ENCODE measurements around the gene TOR2A.
A peak's percentile ranks its signal among the peaks of the same experiment; 100 is the strongest.

The TOR2A gene

DNA sequence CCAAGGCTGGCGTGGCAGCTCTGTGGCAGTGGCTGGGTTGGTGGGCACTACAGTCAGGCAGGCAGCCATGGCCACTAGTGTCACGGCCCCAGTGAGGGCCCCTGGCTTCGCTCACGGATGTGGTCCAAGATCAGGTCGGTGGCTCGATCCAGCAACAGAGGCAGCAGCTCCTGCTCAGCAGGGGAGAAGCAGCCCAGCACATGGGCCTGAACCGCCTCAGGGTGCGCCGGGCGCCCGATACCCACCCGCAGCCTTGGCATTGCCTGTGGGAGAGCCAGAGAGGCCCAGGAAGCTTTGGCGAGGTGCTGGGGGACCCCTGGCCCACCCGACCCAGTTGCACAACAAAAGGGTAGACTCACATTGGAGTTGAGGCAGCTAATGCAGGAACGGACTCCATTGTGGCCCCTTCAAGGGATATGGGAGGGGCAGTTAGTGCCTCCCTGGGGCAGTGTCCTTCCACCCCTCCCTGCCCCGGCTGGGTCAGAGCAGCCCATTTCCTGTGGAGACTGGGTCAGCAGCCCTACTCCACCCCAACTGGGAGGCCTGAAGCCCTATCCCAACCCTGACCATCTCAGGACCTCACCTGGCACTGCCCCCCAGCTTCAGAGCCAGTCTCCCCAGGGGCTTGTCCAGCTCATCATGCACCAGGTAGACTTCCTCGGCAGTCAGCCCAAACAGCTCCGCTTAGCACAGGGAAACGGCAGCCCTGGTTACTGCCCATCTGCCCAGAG, 20.9 kb downstream of the TOR2A start:
- no peak for TF ChIP-seq POLR2AphosphoS5 (IDR thresholded peaks at IDR 0.05; ENCODE audit: low read depth, low read length)
- TF ChIP-seq TAF1 (IDR thresholded peaks at IDR 0.05; ENCODE audit: borderline replicate concordance, low read depth, low read length): no peak
- TF ChIP-seq POLR2A (IDR thresholded peaks at IDR 0.05; ENCODE audit: low read depth, low read length): no peak
- DNase-seq (ENCODE audit: insufficient read length) (no peak), FAIRE-seq (no peak)

DNA sequence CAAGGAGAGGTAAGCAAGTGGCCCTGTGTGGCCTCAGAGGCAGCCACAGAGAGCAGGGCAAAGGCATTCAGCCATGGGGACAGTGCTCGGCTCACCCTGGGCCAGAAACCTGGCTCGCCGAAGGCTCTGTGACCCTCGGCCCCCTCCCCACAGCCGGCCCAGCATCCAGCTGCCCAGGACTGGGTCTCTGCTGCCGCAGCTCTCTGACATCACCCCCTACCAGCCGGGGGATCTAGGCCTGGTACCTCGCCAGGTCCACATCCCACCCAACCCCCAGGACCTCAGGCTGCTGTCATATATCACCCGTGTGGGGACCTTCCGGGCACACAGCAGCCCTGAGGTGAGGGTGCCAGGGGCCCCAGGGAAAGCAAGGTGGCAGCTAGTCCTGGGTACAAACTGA, 22.2 kb downstream of the TOR2A start:
- FAIRE-seq (no peak), DNase-seq (ENCODE audit: insufficient read length) (no peak)
- no peak for TF ChIP-seq POLR2AphosphoS5 (IDR thresholded peaks at IDR 0.05; ENCODE audit: low read depth, low read length)

DNA sequence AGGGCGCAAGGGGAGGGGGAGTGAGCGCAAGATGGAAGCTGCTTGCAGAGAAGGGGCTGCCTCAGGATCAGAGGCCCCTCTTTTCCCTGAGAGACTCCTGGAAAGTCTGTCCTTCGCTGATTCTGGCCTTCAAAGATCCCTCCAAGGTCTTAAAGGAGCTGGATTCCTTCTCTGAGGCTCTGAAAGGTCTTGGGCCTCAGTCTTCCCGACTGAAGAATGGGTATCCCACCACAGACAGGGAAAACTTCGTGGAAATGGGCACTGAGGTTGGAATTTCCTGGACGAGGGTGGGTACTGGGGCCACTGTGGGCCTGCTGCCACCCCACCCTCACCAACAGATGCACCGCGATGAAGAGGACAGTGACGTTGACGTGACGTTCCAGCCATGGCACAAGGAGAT, 22.7 kb downstream of the TOR2A start:
- DNase-seq (ENCODE audit: insufficient read length): no peak
- TF ChIP-seq POLR2A (IDR thresholded peaks at IDR 0.05; ENCODE audit: low read depth, low read length) (no peak), TAF1 (IDR thresholded peaks at IDR 0.05; ENCODE audit: borderline replicate concordance, low read depth, low read length) (no peak), POLR2AphosphoS5 (IDR thresholded peaks at IDR 0.05; ENCODE audit: low read depth, low read length) (no peak)
- FAIRE-seq: no peak

DNA sequence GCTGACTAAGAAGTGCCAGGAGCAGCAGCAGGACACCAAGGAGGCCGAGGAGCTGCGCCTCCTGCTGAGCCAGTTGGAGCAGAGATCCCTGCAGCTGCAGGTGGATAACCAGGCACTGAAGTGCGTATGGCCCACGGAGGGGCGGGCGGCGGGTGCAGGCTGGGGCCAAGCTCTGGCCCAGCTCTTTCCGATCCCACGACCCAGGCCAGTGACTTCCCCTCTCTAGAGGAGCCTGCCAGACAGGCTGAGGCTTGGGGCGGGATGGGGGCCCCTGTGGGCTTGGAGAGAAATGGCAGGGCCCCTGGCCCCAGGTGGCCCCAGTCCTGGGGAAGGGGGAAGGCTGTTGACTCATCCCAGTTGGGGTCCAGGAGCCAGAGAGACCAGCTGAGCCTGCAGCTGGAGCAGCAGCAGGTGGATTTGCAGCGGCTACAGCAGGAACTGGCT, 23.2 kb downstream of the TOR2A start:
- TF ChIP-seq POLR2AphosphoS5 (IDR thresholded peaks at IDR 0.05; ENCODE audit: low read depth, low read length) (no peak), TAF1 (IDR thresholded peaks at IDR 0.05; ENCODE audit: borderline replicate concordance, low read depth, low read length) (no peak), POLR2A (IDR thresholded peaks at IDR 0.05; ENCODE audit: low read depth, low read length) (no peak)
- DNase-seq (ENCODE audit: insufficient read length) (no peak), FAIRE-seq (no peak)

DNA sequence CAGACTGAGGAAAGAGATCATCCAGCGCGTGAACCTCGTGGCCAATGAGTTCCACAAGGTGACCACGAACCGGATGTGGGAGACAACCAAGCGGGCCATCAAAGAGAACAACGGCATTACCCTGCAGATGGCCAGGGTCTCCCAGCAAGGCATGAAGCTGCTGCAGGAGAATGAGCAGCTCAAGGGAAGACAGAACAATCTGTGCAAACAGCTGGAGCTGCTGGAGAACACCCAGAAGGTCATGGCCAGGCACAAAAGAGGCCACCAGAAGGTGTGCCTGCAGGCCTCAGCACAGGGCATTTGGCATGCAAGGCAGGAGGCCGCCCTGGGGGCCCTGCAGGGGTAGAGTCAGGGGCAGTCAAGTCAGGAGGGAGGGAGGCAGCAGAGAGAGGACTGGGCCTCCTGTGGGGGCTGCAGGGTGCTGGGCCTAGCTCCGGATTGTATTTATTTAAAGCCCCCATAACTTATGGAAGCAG, 23.8 kb downstream of the TOR2A start:
- no peak for DNase-seq (ENCODE audit: insufficient read length)

DNA sequence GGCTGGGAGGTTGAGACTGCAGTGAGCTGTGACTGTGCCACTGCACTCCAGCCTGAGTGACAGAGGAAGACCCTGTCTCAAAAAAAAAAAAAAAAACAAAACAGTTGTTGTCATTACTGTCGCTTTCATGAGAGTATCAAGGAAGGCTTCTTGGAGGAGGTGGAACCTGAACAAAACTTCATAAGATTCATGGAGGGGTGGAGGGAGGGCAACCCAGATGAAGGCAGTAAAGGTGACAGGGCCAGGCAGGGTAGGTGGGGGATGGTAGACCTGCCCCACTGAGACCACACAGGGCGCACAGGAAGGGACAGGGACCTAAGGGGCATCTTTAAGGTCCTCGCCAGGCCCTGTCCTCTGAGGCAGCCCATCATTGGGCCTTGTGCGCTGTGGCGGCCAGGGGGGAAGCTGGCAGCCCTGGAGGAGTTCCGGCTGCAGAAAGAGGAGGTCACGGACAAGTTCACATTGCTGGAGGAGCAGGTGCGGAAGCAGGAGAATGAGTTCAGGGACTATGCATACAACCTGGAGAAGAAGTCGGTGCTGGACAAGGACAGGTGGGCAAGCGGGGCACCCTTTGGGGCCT, 24.8 kb downstream of the TOR2A start:
- no peak for FAIRE-seq
- TF ChIP-seq POLR2A (IDR thresholded peaks at IDR 0.05; ENCODE audit: low read depth, low read length): no peak
- TF ChIP-seq TAF1 (IDR thresholded peaks at IDR 0.05; ENCODE audit: borderline replicate concordance, low read depth, low read length): no peak
- TF ChIP-seq POLR2AphosphoS5 (IDR thresholded peaks at IDR 0.05; ENCODE audit: low read depth, low read length): no peak
- DNase-seq (ENCODE audit: insufficient read length): no peak

More for the DNA sequence above, 23.8 kb downstream of the TOR2A start:
- no peak for TF ChIP-seq TAF1 (IDR thresholded peaks at IDR 0.05; ENCODE audit: borderline replicate concordance, low read depth, low read length)
- no peak for TF ChIP-seq POLR2A (IDR thresholded peaks at IDR 0.05; ENCODE audit: low read depth, low read length)
- TF ChIP-seq POLR2AphosphoS5 (IDR thresholded peaks at IDR 0.05; ENCODE audit: low read depth, low read length): no peak
- FAIRE-seq: no peak

DNA sequence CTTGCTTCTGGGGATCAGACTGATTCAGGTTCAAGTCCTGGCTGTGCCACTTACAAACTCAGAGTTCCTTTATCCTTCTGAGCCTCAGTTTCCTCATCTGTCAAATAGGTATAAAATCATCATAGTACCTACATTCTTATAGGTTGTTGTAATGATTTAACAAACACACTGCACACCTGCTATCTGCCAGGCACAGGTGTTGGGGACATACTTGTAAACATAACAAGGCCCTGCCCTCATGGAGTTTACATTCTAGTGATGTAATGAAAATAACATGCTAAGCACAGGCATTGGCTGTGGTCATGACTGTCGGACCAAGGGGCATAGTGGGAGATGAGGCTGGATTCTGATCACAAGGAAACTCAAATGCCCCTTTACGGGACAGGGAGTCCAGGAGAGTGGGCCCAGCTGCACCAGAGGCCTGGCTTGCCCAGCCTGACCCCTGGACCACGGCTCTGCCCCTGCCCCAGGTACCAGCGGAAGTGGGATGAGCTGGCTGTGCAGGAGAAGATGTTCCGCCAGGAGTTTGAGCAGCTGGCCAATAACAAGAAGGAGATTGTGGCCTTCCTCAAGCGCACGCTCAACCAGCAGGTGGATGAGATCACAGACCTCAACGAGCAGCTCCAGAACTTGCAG, 26.0 kb downstream of the TOR2A start:
- DNase-seq (ENCODE audit: insufficient read length) (no peak), FAIRE-seq (no peak)
- no peak for TF ChIP-seq POLR2AphosphoS5 (IDR thresholded peaks at IDR 0.05; ENCODE audit: low read depth, low read length)
- TF ChIP-seq TAF1 (IDR thresholded peaks at IDR 0.05; ENCODE audit: borderline replicate concordance, low read depth, low read length): no peak
- TF ChIP-seq POLR2A (IDR thresholded peaks at IDR 0.05; ENCODE audit: low read depth, low read length): no peak

DNA sequence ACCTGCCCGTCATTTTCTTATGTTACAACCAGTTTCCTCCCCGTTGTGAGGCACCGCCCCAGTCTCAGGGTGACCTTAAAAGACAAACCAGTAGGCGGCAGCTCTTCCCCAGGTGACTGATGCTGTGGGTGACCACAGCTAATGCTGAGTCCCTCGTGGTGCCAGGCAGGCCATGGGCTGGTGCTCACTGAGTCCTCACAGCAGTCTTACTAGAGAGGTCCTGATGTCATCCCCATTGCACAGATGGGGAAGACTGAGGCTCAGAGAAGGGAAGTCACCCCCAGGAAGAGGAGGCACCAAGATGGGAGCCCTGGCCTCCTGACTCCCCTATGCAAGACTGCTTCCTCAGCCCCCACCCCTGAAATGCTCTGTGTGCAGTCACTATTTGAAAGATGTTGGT, 27.3 kb downstream of the TOR2A start:
- TF ChIP-seq TAF1 (IDR thresholded peaks at IDR 0.05; ENCODE audit: borderline replicate concordance, low read depth, low read length) (no peak), POLR2AphosphoS5 (IDR thresholded peaks at IDR 0.05; ENCODE audit: low read depth, low read length) (no peak), POLR2A (IDR thresholded peaks at IDR 0.05; ENCODE audit: low read depth, low read length) (no peak)
- DNase-seq (ENCODE audit: insufficient read length): no peak
- peak; percentile 67 for FAIRE-seq

DNA sequence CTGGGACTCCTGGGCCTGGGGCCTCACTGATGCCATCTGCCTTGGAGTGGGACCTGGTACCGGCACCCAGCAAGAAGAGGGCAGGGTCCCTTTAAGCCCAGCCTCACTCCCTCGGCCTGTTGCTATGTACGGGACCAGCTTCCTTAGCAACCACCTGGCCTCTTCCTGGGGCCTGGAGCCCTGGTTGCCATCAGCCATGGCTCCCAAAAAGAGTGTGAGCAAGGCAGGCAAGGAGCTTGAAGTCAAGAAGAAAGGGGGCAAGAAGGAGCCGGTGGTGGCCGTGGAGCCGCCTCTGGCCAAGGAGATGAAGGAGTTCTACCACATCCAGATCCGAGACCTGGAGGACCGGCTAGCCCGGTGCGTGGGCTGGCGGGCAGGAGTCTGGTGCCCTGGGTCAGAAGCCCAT, 28.3 kb downstream of the TOR2A start, which contains the start of gene CFAP157:
TSS of gene CFAP157 (plus strand) at position 153 of the 406 bp plus-strand sequence. CDS start at position 197, 44 bp downstream.
- FAIRE-seq (no peak), DNase-seq (ENCODE audit: insufficient read length) (no peak)
- TF ChIP-seq POLR2A (IDR thresholded peaks at IDR 0.05; ENCODE audit: low read depth, low read length): no peak
- no peak for TF ChIP-seq TAF1 (IDR thresholded peaks at IDR 0.05; ENCODE audit: borderline replicate concordance, low read depth, low read length)
- TF ChIP-seq POLR2AphosphoS5 (IDR thresholded peaks at IDR 0.05; ENCODE audit: low read depth, low read length): no peak

DNA sequence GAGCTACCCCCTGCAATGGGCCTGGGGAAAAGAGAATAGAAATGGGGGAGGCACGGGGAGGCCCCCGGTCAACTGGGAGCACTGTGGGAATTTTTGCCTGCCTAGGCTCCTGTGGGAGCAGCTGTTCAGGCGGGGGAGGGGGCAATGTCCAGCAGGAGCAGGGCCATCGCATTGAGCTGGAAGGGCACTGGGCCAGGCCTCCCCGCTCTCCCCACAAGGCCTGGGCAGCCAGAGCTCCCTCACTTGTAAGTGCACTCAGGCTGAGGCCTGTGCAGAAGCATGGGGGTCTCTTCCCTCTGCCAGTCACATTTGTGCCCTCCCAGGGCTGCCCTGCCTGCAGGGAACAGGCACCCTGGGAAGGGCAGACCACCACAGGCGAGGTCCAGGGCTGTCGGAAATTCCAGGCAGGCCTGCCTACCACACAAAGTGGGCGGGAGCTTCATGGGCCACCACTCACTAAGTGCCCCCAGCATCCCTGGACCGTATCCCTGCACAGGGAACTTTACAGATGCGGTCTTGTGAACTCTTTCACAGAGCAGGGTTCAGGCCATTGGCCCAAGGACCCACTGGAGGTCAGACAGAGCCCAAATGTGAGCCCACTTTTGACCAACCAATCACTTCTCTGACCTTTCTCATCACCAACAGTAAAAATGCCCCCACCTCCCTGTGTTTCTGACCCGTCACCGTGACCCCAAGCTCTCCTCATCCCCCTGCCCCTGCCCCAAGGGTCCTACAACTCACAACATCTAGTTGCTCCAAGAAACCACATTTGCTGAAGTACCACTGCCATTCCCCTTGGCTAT, 29.3 kb downstream of the TOR2A start:
- TF ChIP-seq POLR2AphosphoS5 (IDR thresholded peaks at IDR 0.05; ENCODE audit: low read depth, low read length) (no peak), TAF1 (IDR thresholded peaks at IDR 0.05; ENCODE audit: borderline replicate concordance, low read depth, low read length) (no peak), POLR2A (IDR thresholded peaks at IDR 0.05; ENCODE audit: low read depth, low read length) (no peak)
- FAIRE-seq: no peak
- DNase-seq (ENCODE audit: insufficient read length): no peak

DNA sequence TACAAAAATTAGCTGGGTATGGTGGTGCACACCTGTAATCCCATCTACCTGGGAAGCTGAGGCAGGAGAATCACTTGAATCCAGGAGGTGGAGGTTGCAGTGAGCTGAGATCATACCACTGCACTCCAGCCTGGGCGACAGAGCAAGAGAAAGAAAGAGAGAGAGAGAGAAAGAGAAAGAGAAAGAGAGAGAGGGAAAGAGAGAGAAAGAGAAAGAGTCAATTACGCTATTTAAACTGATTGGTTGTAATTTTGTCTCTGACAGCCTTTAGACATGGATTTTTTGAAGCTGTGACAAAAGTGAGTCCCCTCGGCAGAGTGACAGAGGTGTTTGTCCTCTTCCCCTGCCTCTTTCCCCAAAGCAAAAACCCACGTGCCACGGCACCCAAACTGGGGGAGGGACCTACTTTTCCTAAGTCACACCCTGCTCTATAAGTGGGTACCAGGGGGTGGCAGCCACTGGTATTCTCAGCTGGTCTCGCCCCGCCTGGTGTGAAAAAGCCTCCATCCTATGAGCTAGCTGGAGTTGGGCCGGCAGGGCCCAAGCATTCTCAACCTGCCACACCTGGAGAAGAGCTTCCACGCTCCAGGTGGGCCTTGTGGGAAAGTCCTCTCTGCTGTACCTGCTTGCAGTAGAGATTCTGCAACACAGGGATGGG, 31.7 kb downstream of the TOR2A start:
- no peak for DNase-seq (ENCODE audit: insufficient read length)
- TF ChIP-seq POLR2A (IDR thresholded peaks at IDR 0.05; ENCODE audit: low read depth, low read length): no peak
- no peak for FAIRE-seq

Data from GM12892 (cell line).